ENCODE results near the gene SIGLEC7.
"Not testable (repeated sequence)": the region's sequence is repeated elsewhere in the genome, so short reads cannot be mapped to it uniquely, and the experiment has no call there.

Gene SIGLEC7

DNA sequence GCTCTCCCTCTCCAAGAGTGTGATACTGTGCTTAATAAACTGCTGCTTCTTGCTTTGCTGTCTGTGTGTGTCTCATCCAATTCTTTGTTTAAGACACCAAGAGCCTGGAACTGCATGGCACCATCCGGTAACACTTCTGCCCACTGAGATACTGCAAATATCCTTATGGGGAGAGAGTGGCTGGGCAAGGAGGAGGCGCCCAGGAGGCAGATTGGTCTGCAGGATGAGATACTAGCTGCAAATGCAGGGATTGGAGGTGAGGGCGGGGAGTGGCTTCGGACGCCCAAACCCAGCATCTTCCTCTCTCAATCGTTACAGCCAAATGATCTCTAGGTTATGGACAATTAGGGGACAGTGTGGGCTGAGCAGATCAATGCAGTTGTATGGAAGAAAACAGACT, 1.7 kb upstream of the SIGLEC7 start:
- DNase-seq: no peak

DNA sequence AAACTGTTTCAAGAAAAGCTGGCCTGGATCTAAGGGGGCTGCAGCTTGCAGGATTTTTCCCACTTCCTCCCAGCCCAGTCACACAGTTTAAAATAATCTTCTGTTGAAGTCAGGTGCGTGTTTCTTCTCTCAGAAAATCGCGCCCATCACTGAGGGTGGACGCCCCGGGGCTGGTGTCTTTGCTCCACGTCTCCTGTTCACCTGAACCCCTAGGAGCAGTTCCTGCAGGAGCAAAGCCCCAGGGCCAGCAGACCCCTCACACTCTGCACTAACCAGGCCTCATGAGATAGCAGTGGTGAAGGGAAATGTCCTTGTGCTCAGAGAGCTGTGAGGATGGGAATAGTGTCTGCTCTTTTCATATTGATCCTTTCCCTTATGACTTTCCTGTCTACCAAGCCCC, 920 bp upstream of the SIGLEC7 start:
- no peak for DNase-seq

DNA sequence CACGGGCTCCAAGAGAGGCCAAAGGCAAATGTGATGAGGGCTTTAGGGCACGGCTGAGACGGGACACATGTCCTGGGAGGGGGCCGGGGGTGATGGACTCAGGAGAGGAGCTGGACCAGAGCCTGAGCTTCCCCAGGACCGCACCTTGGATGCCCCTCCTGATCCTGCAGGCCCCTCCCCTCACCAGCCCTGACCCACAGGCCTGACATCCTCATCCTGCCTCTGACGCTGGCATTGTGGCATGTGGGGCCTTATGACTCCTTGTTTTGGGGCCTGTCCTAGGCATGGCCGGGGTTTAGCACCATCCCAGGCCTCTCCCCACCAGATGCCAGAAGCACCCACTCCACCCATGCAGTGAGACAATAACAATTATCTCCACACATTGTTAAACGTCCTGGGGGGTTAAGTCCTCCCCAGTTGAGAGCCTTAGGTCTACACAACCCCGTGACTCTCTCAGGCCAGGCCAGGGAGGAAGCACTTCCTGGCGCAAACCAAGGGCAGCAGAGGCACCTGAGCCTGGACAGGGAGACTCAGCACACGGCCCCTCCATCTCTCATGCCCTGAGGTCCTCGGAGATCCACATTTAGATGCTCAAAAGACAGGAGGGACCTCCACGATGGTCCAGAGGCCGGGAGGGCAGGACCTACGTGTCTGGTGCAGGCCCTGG, 841 bp downstream of the SIGLEC7 start:
- not testable (repeated sequence) for DNase-seq

DNA sequence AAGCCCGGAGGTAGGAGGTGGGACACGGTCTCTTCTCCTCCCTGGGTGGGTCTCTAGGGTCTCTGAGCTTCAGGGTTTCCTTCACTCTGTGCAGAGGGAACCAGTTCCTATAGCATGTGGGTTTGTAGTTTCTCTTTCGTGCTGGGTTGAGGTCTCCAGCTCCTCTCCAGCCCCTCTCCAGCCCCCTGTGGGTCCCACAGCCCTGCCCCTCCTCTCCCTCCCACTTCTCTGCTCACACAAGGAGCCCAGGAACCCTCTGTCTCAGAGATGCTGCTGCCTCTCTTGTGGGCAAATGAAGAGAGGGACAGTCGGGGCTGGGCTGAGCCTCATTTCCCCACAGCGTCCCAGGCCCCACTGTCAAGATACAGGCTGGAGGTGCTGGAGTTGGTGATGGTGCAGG, 1.4 kb downstream of the SIGLEC7 start:
- no peak for DNase-seq

DNA sequence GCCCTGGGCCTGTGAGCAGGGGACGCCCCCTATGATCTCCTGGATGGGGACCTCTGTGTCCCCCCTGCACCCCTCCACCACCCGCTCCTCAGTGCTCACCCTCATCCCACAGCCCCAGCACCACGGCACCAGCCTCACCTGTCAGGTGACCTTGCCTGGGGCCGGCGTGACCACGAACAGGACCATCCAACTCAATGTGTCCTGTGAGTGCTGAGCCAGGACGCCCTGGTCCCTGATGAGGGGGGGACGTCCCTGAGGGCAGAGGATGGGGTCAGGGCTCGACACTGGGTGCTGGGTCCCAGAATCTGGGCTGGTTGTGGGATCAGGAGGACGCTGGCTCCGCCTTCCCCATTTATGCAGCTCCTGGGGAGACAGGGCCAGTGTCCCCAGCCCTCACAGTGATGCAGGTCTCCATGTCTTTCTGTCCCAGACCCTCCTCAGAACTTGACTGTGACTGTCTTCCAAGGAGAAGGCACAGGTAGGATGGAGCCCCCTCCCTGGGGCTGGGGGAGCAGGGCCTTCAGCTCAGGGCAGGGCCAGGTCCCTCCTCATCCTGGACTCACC, 2.5 kb downstream of the SIGLEC7 start:
- DNase-seq: no peak

DNA sequence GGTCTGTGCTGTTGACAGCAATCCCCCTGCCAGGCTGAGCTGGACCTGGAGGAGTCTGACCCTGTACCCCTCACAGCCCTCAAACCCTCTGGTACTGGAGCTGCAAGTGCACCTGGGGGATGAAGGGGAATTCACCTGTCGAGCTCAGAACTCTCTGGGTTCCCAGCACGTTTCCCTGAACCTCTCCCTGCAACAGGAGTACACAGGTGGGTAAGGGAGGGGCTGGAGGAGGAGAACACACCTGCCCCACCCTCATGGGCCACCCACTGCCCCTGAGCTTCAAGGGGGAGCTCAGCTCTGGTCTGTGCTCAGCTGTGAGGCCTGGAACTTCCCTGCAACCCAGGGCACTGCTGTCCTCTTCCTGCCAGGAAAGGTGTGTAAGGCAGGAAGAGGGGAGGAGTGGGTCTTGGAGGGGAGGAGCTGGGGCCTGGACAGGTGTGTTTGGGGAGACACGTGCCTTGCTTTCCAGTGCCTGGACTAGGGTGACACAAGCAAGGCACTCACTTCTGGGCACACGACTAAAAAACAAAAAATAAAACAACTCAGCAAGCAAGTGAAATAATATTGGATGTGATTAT, 3.9 kb downstream of the SIGLEC7 start:
- DNase-seq: no peak

DNA sequence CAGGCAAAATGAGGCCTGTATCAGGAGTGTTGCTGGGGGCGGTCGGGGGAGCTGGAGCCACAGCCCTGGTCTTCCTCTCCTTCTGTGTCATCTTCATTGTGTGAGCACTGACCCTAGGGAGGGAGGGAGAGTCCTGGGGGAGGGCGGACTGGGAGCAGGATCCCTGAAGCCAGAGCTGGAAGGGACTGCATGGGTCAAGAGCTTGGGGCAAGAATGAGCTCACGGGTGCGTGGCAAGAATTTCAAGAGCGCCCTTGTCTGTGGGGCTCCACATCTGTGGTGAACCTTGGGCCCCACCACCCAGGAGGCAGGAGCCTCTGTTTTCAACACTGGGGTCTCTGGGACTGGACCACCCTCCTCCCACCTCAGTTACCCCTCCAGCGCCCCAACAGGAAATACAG, 4.7 kb downstream of the SIGLEC7 start:
- no peak for DNase-seq

DNA sequence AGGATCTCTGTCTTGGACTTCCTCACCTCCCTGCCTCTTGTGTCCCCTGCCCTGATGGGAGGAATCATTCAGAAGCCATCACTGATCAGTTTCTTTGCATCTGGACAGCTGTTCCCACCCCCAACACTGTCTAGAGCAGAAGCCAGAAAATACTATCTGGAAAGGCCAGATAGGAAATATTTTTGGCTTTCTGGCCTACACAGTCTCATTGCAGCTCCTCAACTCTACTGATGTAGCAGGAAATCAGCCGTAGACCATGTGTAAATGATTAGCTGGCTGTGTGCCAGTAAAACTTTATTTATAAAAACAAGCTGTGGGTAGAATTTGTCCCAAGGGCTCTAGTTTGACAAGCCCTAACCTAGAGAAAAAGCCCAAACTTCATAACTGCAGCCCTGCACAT, 5.6 kb downstream of the SIGLEC7 start:
- DNase-seq: no peak

DNA sequence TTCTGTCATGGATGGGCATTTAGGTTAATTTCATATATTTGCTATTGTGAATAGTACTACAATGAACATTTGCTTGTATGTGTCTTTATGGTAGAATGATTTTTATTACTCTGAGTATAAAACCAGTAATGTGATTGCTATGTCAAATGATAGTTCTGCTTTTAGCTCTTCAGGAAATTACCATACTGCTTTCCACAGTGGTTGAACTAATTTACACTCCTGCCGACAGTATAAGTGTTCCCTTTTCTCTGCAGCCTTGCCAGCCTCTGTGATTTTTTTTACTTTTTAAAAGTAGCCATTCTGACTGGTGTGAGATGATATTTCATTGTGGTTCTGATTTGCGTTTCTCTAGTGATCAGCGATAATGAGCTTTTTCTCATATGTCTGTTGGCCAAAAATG, 6.5 kb downstream of the SIGLEC7 start:
- DNase-seq: no peak

DNA sequence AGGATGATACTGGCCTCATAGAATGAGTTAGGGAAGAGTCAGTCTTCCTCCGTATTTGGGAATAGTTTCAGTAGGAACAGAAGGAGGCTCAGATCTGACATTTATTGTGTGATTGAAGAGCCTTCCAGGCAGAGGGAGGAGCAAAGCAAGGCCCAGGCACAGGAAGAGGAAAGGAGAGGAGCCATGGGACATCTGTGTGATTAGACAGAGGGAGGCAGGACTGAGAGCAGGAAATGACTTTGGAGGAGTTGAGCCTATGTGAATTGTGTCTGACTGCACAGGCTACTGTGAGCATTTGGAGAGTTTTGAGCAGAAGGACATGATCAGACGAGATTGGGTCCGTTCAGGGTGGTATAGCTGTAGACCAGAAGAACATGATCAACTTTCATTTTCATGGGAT, 8.5 kb downstream of the SIGLEC7 start:
- no peak for DNase-seq

DNA sequence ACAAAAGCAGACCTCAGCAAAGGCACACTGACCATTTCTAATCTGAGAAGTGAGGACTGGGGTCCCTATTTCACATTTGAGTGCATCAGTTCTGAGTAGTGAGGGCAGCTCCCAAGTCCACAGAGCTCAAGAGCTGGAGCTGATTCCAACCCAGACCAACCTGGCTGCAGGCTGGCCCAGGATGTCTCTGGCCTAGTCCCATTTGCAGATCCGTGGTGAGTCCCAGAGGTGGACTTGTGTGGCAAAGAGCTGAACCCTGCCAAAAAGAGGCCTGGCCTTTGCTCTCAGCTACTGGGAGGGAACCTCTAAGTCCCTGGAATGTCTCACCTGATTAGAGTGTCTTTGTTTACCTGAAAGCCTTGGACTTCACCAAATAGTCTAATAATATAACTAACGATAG, 14.6 kb downstream of the SIGLEC7 start:
- DNase-seq: no peak

DNA sequence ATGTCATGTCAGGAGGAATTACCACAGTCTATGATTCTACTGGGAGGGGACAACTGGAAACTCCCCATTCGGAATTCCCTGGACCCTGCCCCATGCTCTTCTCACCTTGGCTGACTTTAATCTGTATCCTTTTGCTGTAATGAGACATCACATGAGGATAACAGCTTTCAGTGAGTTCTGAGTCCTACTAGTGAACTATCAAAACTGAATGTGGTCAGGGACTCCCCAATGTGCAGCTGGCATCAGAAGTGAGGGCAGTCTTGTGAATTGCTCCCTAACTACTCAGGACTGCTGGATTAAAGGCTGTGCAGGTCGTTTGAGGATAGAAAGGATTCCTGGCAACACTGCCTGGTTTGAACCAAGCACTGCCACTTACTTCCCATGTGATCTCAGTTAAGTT, 15.2 kb downstream of the SIGLEC7 start:
- no peak for DNase-seq

DNA sequence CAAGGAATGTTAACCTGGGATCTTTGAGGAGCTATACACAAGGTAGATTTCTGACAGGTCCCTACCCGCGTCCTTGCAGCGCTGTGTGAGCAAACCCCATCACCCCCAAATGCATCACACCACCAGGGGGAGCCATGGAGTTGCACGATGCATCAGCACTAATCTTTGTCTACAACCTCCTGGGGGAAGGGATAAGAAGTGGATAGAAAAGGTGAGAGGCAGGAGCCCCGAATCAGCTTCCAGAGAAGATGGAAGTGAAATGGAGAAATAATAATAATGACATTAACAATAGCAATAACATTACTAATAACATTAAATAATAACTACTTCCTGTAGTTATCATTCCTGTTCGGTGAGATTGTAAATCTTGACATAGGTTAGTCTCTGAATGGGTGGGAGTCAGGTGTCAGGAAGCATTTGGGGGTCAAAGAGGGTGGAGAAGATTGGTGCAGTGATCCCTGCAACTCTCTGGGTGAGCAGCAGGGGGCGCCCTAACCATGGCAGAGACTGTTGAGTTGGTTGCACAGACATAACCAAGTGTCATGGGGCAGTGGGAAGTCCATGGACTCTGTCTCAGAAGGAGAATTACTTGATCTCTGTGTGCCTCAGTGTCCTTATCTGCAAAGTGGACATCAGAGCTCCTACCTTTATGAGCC, 16.5 kb downstream of the SIGLEC7 start:
- DNase-seq: no peak

DNA sequence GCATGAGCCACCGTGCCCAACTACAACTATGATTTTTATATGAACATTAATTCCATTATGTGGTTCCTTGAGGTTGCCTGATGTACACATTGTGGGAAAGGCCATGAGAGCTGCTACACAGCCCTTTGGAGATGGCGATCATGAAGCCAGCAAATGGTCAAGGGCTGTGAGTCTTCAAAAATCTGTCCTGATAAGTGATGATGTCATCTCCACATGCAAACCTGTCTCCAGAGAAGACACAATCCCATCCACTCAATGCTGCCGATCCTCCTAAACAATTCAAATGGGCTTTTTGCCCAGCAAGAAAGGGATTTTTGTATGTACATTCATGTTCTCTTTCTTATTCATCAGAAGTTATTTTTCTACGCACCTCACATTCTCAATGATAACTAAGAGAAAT, 17.6 kb downstream of the SIGLEC7 start:
- no peak for DNase-seq

DNA sequence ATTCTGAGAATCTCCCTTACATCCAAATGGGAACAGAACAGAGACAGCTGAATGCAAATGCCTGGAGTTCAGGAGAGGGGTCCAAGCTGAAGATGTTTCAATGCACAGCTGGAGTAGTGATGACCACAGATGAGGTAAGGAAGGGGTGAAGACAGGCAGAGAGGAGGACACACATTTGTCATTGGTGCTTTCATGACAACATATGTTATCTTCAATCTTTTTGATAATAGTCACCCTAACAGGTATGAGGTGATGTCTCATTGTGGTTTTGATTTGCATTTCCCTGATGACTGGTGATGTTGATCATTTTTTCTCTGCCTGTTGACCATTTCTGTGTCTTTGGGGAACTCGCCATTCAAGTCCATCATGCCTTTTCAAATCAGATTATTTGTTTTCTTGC, 19.2 kb downstream of the SIGLEC7 start:
- no peak for DNase-seq

DNA sequence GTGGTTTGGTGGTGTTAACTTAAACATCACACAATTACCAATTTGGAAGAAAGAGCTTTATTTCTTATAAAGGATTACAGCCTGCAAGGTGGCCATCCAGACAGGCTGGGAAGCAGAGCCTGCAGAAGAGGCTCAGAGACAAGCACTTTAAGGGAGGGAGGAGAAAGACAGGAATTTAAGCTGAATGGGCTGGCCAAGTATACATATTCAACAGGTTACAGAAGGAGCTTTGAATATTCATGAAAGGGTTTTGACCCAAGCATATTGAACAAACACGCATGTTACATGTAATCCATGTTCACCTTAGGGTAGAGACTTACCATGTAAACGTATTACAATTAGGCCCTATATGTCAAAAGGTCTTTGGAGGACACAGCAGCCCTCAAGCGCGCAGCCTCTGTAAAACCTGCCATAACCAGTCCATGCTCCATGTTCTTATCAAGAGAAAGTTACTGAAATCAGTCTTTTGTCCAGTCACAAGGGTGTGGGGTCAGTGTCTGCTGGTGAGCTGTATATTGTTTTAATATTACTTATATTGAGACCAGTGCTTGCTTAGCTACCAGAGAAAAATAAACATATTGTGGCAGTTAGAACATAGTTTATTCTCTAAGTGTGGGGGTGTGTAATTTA, 19.9 kb downstream of the SIGLEC7 start:
- DNase-seq: no peak

DNA sequence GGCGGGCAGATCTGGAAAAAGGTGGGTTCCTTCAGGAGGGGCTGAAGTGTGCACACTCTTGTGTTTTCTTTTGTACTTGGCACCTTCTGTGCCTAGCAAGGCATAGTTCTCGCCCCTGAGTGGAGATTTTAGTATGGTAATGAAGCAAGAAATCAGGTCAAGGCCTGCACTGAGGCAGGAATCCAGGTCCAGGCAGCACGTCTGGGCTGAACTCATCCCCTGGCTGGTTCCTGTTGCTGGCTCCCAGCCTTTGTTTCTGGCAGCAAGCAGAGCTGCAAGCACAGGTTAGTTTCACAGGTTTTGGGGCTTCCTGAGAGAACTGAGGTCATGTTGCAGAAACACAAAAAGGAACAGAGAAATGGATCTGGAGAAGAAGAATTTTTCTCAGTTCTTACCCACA, 21.2 kb downstream of the SIGLEC7 start:
- DNase-seq: no peak

DNA sequence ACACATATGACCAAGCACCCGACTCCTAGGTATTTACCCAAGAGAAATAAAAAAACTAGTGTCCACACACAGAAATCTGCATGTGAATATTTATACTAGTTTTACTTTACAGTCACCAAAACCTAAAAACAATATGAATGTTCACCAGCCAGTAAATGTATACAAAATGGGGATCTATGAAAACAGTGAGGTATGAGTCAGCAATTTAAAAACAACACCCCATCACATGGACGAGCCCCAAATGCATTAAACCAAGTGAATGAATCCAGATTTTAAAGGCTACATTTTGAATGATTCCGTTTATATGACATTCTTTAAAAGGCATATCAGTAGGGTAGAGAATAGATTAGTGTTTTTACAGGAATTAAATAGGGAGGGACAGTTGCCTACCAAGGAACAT, 22.1 kb downstream of the SIGLEC7 start:
- no peak for DNase-seq

DNA sequence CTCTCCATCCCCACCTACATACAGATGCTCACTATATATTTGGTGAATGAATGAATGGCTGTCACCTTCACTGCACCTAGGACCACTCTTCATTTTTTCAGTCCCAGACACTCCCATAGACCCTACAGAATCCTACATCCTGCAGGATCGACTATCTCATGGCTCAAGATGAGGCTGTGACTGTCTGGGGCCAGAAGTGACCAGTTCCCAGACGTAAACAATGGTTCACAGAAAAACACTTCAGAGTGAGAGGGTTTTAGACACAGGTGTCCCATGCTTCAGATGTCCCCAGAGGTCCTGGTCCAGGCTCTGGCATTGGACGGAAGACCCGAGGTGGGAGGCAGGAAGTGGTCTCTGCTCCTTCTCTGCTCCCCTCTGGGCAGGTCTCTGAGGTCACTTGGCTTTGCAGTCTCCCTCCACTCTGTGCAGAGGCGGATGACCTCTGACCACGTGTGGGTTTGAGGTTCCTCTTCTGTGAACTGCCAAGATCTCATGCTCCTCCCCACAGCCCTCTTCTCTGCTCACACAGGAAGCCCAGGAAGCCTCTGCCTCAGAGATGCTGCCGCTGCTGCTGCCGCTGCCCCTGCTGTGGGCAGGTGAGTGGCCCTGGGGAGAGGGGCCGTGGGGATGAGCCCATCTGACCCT, 24.9 kb downstream of the SIGLEC7 start:
- no peak for DNase-seq

DNA sequence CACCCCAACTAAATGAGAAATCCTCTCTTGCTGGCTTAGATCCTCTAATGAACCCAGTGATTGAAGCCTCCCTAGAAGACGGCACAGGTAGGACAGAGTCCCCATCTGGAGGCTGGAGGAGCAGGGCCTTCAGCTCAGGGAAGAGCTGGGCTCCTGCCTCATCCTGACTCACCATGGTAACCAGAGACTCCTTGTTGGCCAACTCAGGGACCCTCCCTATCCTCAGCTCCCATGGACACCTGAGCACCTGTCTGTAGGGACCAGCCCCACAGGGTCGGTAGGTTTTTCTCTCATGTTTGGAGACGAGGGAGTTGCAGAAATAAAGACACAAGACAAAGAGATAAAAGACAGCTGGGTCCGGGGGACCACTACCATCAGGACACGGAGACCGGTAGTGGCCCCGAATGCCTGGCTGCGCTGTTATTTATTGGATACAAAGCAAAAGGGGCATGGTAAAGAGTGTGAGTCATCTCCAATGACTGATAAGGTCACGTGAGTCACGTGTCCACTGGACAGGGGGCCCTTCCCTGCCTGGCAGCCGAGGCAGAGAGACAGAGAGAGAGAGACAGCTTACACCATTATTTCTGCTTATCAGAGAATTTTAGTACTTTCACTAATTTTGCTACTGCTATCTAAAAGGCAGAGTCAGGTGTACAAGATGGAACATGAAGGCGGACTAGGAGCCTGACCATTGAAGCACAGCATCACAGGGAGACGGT, 26.6 kb downstream of the SIGLEC7 start:
- DNase-seq: no peak

DNA sequence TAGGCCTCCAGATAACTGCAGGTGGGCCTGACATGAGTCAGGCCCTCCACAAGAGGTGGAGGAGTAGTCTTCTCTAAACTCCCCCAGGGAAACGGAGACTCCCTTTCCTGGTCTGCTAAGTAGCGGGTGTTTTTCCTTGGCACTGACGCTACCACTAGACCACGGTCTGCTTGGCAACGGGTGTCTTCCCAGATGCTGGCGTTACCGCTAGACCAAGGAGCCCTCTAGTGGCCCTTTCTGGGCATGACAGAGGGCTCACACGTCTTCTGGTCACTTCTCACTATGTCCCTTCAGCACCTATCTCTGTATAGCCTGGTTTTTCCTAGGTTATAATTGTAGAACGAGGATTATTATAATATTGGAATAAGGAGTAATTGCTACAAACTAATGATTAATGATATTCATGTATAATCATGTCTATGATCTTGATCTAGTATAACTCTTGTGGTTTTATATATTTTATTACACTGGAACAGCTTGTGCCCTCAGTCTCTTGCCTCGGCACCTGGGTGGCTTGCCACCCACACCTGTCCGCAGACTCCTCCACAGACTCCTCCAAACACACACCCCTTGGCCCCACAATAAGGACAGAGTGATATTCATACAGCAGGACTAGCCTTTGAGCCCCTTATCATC, 27.3 kb downstream of the SIGLEC7 start:
- DNase-seq: not testable (repeated sequence)

DNA sequence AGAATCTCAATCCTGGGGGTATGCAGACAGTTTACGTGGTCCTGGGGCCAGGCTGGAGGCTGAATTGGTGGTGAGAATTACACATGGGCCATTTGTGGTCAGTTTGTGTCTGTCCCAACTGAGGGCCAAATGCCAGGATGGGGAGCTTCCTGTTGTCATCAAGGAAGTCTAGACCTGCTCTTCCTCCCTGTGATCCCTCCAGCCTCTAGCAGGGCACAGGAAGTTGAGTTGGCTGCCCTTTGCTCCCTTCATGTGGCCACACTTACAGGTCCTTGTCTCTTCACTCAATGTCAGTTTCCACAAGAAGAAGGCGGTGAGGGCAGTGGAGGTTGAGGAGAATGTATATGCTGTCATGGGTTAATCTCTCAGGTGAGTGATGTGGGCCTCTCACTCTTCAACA, 30.1 kb downstream of the SIGLEC7 start:
- no peak for DNase-seq

Data from NCI-H1048 (cell line).